Hematopoietic multipotent progenitor cell treated with erythropoietin and hydrocortisone succinate and interleukin-3 and kit ligand, for 6 days (in vitro differentiated cells): ENCODE measurements around the gene SSR1.

Experiments used
- DNase-seq: peaks from one replicate; pipeline ENCODE4 v3.0.0-alpha.2; 2015

SSR1 gene

DNA sequence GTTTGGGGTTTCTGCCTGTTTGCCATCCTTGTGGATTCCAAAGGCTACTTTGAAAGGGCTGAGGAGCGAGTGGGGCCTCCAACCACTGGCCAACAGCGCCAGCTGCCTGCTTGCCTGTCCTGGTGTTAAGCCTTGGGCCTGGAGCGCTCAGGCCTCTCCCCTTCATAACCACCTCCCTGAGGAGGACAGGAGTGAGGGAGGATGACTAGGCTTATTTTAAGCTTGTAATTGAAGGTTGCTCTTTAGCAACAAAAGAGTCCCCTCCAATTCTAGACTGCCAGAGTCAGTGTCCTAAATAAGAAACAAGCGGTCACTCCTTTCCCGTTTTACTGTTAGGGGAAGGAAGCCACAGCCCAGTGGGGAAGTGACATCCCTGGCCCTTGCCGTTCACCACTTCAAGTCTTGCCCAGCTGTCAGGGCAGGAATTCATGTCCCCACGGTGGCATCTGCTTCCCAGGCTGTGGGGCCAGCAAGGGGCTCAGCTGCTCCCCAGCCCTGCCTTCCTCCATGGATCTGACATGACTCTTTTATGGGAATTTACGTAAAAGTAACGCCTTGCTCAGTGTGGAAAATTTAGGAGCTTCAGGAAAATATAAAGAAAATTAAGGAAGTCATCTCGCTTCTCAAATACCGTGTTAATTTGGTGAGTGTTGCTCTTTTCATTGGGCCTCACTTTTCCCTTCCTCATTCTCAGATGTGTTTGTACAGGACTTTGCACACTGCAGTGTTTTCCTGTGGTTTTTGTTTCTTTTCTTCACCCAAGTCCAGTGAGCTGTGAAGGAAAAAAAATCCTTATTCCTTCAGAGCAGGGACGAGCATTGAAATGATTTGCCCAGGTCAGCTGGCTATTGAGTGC, 57.8 kb downstream of the SSR1 start:
- peak; percentile 60 for DNase-seq

- DNase-seq: no peak
Measured at GRCh38 chr6:7252390-7252789, 60.6 kb downstream of the SSR1 start.

DNA sequence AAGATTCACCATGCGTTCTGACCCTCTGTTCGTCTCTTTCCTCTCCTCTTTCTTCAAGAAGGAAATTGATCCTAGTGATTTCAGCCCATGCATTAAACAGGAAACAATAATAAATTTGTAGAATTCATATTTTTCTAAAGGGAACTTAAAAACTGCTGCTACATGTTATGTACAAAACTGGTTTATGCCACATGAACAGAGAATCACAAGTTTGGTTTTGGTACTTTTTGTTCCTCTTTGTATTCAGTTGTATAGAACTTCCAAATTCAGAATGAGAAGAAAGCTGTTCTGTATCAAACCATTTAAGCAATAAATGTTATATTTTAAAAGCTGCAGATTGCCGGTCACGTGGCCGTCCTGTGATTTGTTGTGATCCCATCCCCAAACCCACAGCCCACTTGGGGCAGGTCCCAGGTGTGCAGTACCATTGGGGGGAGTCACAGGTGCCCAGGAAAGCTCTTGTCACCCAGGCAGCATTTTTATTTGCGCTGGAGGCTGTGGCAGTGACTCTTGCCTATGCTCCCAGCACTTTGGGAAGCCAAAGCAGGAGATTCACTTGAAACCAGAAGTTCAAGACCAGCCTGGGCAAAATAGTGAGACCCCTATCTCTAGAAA, 61.2 kb downstream of the SSR1 start:
- no peak for DNase-seq

GRCh38 chr6:7250812-7251211, 62.2 kb downstream of the SSR1 start:
- DNase-seq: no peak

- DNase-seq: peak; percentile 8
Measured at GRCh38 chr6:7249946-7250643, 62.9 kb downstream of the SSR1 start.

GRCh38 chr6:7249391-7249790, 63.6 kb downstream of the SSR1 start:
- DNase-seq: no peak

GRCh38 chr6:7247828-7248227, 65.2 kb downstream of the SSR1 start:
- DNase-seq: no peak

DNA sequence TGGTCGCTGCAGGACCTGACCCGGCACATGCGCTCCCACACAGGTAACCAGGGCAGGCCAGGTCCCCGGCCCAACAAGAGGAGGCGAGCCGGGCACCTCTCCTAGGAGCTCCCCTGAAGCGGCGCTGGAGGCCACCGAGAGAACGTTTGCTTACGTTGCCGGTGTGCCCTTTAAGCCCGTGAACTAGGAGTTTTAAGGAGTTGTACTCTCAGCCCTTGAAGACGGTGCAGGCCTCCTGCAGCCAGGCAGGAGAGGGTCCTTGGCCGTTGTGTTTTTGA, 65.9 kb downstream of the SSR1 start:
- no peak for DNase-seq

DNA sequence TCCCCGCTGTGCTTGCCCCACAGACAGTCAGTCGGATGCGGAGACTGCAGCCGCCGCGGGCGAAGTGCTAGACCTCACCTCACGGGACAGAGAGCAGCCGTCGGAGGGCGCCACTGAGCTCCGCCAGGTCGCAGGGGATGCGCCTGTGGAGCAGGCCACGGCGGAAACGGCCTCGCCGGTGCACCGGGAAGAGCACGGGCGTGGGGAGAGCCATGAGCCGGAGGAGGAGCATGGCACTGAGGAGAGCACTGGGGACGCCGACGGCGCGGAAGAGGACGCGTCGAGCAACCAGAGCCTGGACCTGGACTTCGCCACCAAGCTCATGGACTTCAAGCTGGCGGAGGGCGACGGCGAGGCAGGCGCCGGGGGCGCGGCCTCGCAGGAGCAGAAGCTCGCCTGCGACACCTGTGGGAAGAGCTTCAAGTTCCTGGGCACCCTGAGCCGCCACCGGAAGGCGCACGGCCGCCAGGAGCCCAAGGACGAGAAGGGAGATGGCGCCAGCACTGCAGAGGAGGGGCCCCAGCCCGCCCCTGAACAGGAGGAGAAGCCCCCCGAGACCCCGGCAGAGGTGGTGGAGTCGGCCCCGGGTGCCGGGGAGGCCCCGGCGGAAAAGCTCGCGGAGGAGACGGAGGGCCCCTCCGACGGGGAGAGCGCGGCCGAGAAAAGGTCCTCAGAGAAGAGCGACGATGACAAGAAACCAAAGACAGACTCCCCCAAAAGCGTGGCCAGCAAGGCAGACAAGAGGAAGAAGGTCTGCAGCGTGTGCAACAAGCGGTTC, 66.4 kb downstream of the SSR1 start:
- DNase-seq: no peak

DNA sequence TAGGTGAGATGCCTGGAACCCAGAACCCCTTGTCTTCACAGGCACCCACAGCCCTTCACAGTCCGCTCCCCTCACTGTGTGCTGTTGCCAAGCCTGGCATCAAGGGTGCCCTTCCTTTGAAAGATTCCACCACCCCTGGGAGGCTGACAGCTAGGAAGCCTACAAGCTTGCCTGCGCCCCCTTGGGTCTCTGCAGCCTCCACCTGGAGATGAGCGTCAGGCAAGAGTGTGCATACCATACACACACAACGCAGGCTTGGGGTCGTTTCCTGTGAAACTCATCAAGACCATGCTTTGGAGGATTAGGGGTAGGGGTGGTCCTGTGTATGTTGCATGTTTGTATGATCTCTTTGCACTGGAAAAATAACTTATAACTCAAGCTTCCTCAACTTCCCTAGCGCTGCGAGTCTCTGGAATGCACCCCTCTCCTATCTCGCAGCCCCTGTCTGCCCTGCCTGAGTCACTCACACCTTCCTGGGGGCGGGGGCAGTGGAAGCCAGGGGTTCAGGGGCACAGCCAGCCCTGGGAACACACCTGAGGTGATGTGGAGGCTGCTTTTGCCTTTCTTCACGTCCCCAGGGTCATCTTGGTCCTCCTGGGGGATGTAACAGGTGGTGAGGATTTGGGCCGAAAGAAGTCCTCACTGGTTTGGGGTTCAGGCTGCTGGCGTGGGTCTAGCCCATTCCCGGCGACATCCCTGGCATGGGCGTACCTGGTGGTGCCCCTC, 67.2 kb downstream of the SSR1 start:
- no peak for DNase-seq

DNA sequence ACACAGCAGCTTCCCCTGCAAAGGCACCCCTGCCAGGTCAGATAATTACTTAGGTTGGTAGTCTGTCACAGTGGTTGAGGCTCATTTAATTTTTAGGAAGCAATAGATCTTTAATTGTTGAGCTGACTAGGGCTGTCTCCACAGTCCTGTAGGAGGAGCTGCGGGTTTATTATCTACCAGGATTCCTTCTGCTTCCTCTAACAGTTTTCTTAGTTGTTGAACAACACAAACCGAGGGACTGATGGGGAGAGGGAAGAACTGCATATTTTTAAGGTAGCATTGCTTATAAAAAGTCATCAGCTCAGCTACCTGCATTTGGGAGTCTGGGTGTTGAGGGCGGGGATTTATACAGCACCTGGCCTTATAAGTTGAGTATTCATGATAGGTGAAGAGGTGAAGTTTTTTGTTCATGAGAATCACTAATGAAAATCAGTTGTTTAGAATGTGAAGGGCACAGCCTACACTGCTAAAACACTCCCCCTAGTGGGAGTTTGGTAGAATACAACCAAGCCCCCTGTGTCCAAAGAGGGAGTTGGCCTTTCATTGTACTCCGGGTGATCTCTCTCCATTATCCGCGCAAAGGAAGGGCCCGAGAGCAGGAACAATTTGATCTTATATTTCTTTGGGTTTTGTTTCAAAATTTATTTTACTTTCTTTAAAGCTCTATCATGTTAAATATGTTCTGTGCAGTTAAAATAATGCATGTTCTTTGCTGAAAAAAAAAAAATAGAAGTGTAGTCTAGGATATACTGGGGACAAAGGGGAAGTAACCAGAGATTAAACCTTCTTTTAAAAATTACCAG, 69.6 kb downstream of the SSR1 start:
- DNase-seq: peak; percentile 93

DNA sequence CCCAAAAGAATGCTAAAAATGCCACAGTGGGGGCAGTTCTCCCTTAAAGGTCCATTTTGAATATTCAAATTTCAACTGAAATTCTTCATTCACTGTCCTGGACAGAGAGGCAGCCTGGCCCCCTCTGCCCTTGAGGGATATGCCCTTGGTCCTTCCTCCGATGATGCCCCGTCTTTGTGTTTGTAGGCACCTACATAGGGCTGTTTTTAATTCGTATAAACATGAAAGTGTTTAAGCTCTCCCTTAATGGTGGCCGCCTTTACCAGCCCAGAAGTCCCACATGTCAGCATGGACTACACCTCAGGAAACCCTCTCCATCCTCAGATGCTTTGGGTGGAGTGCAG, 70.2 kb downstream of the SSR1 start:
- no peak for DNase-seq

DNA sequence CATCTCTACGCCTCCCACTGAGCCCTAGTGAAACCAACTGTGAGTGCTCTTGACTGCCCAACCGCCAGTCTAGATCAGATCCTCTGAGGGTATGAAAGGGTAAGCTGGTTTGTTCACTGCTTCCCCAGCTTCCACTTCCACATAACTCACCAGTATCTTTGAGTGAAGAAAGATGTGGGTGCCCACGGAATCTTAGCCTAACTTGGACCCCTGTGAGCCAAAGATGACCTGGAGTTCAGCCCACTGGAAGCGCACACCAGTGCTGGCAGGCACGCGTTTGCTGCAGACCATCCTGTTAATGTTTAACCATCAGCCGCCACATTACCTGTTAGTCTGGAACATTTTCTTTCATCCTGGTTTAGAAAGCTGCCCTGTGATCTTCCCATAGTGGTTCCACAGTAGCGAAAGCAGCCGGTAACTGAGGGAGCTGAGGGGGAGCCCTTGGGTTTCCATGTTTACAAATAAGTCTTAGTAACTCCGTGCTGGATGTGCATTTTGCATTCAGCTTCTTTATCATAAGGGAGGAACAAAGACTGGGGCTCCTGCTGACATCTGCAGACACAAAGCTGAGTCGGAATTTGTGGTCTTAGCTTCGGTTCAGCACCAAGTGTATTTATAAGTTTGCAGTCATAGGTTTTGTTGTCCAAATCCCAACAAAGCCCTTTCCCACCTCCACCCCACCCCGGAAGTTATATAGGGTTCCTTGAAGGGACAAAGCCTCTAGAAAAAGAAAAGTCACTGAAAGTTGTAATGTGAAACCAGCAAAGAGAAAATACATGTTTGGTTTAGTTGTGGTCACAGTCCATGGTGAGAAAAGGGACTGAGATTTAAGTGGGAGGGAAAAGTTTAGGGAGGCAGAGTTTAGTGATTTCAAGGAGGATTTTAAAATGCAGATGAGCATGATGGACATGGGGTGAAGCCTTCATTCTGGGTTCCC, 71.0 kb downstream of the SSR1 start:
- DNase-seq: peak; percentile 11

DNA sequence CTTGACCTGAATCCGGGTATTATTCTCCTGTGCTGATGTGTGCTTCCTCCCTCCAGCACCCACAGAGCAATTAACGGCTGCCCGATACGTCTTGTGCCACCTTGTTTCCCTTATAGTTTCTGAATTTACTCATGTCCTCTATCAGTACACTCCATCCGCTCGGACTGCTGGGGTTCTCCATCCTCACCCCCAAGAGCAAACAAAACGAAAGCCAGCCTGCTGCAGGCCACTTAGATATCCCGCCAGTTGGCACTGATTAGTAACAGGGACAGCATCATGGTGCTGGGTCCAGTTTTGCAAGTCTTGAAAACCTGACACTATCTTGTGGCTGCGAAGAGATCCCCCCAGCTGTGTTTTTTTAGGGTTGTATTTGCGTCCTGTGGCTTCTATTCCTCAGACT, 71.8 kb downstream of the SSR1 start:
- DNase-seq: no peak

DNA sequence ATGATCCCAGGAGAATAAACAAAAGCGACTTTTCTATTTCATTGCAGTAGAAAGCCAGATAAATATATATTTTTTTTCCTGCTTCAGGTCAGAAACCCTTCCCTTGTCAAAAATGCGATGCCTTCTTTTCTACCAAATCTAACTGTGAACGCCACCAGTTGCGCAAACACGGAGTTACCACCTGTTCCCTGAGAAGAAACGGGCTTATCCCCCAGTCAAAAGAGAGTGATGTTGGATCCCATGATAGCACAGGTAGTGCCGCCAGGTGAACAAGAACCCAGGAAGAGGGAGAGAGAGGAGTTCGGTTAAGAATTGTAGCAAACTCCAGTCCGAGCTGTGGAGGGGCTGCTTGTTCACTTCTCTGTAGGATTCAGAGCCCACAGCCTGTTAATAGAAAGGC, 72.6 kb downstream of the SSR1 start:
- DNase-seq: no peak

- no peak for DNase-seq
Measured at GRCh38 chr6:7239590-7239948, 73.4 kb downstream of the SSR1 start.

GRCh38 chr6:7238900-7239589, 74.0 kb downstream of the SSR1 start:
- DNase-seq: peak; percentile 95

- DNase-seq: no peak
Measured at GRCh38 chr6:7238526-7238899, 74.5 kb downstream of the SSR1 start.

DNA sequence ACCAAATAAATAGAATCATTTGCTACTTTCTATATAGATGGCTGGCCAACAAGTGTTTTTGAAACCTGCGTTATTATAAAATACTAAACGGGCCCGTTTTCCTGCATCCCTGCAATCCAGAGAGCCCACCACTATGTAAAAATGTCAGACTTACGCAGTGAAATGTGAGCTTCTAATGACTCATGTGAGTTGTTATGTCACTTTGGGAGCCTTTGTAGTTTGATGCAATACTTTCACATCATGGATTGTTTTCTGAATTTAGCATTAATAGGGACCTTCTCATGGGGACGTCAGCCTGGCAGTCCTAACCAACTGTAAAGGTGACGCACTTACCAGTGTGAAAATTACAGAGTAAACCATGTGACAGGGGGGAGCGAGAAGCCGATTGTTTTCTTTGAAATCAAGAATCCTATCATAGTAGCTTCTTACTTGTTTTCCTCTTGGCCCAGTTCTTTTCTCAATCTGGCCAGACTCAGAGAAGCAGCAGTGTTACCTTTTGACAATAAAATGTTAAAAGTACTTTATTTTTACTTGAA, 75.3 kb downstream of the SSR1 start:
- no peak for DNase-seq
